HepG2 (cell line): ENCODE measurements around the gene SAA4.
"Not testable (repeated sequence)": the region's sequence is repeated elsewhere in the genome, so short reads cannot be mapped to it uniquely, and the experiment has no call there.

Experiments used
- CREB1 ChIP-seq, 2 experiments: fragments of 450-650 bp in 1 of 2; IDR thresholded peaks; 2 replicates each; pipeline ENCODE4 v1.6.1; 2016 to 2017; ENCODE audit warnings: control low read depth in 1 of 2, mild to moderate bottlenecking in 1 of 2, missing compliant biosample characterization in 1 of 2, missing genetic modification characterization in 1 of 2
- ZNF430 ChIP-seq: sonication (generic); formaldehyde crosslinking; IDR thresholded peaks from 2 replicates; pipeline ENCODE4 v1.9.0; 2021; ENCODE audit warnings: mild to moderate bottlenecking, missing genetic modification reagents

DNA sequence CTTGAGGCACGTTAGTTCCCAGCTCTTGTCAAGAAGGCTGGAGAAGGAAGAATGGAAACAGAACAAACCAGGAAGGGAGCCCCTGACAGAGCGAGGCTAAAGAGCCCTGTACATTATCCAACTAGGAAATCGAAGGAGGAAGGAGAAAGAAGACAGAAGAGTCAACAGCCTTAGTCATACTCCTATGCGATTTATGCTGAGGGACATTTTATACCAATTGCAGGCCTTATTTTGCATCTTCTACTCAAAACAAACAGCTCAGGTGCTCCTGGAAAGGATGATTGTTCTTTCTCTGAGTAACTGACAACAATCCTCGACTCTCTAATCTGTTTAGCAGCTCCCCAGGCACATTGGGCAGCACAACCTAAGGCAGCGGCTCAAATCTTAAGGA, 10.6 kb upstream of the SAA4 start:
- not testable (repeated sequence) for TF ChIP-seq CREB1 (IDR thresholded peaks at IDR 0.05); CREB1 (CRISPR knock-in tag; IDR thresholded peaks at IDR 0.05); ZNF430 (CRISPR knock-in tag)
